ENCODE results near the gene COL5A1. TPM values are rescaled to one million over a fixed set of nuclear protein-coding genes. Genes with fewer than 3 reads are reported as not detected.
A peak's percentile ranks its signal among the peaks of the same experiment; 100 is the strongest.
"Not testable (repeated sequence)": the region's sequence is repeated elsewhere in the genome, so short reads cannot be mapped to it uniquely, and the experiment has no call there.

COL5A1 gene
- total RNA-seq, 6 donors from 2014 or later: 7.5 to 75.4 (median 27.4) TPM

GRCh38 chr9:134666831-134667230, 25.2 kb downstream of the COL5A1 start:
- TF ChIP-seq POLR2AphosphoS5 (IDR thresholded peaks at IDR 0.05) (no peak), EP300 (IDR thresholded peaks at IDR 0.05) (no peak), POLR2A (IDR thresholded peaks at IDR 0.05) (no peak), CTCF (IDR thresholded peaks at IDR 0.05) (no peak)
- WGBS, 2 donors: 59 to 67% methylated on average over 7 of the region's 7 CpGs
- ATAC-seq (ENCODE audit: low FRiP score in 2 of 2) (no peak), DNase-seq (no peak)
- H3K27me3 ChIP-seq: no peaks in the 10 kb centered on the region
- H3K36me3 ChIP-seq: no peaks in the 10 kb centered on the region
- no peaks in the 10 kb centered on the region for H3K9me3 ChIP-seq
- H3K4me3 ChIP-seq: no peak overlapping the region
- H3K27ac ChIP-seq: no peak overlapping the region
- H3K4me1 ChIP-seq: peaks cover 0 to 16% (median 6%) of the 10 kb centered on the region in 4 donors

DNA sequence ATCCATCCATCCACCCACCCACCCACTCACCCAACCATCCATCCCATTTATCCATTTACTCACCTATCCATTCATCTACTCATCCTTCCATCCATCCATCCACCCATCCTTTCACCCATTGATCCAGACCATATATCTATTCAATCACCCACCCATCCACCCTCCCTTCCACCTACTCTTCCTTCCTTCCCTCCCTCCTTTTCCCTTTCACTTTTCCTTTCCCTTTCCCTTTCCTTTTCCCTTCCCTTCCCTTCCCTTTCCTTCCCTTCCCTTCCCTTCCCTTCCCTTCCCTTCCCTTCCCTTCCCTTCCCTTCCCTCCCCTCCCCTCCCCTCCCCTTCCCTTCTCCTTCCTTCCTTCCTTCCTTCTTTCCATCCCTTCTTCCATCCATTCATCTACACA, 27.4 kb downstream of the COL5A1 start:
- not testable (repeated sequence) for H3K4me1 ChIP-seq; H3K27ac ChIP-seq; H3K36me3 ChIP-seq; H3K27me3 ChIP-seq; H3K9me3 ChIP-seq; DNase-seq; H3K4me3 ChIP-seq; ATAC-seq (ENCODE audit: low FRiP score in 2 of 2)

DNA sequence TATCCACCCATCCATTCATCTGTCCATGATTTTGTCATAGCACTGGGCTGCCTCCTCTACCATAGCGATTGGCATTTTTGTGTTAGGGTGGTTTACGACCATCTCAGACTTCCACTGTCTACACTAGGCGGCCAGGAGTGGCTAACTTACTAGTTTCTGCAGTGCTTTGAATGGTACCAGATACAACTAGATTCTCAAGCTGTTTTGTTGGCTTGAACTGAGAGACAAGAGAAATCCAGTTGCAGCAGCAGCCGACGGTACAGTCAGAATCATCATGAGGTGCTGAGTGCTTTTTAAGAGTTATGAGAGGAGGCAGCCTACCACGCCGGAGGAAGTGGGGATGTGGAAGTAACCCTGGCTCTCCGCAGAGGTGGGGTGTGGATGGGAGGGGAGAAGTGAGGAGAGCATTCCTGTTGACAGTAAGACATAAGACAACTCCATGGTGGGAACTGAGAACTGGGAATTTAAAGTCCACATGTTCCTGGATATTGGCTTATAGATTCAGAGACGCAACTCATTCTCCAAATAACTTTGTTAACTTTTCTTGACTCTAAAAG, 27.9 kb downstream of the COL5A1 start:
- 72 to 73% methylated on average over 9 of the region's 9 CpGs for WGBS, 2 donors
- no peak overlapping the region for H3K27ac ChIP-seq
- no peaks in the 10 kb centered on the region for H3K27me3 ChIP-seq
- ATAC-seq (ENCODE audit: low FRiP score in 2 of 2) (no peak), DNase-seq (no peak)
- no peak for TF ChIP-seq EP300 (IDR thresholded peaks at IDR 0.05)
- TF ChIP-seq POLR2AphosphoS5 (IDR thresholded peaks at IDR 0.05): no peak
- TF ChIP-seq CTCF (IDR thresholded peaks at IDR 0.05): no peak
- TF ChIP-seq POLR2A (IDR thresholded peaks at IDR 0.05): no peak
- H3K4me3 ChIP-seq: no peak overlapping the region
- no peaks in the 10 kb centered on the region for H3K36me3 ChIP-seq
- H3K9me3 ChIP-seq: no peaks in the 10 kb centered on the region
- H3K4me1 ChIP-seq: peaks cover 0 to 9% (median 6%) of the 10 kb centered on the region in 4 donors

- H3K9me3 ChIP-seq: no peaks in the 10 kb centered on the region
- H3K27ac ChIP-seq: no peak overlapping the region
- no peaks in the 10 kb centered on the region for H3K36me3 ChIP-seq
- H3K4me1 ChIP-seq: peaks cover 0 to 9% (median 6%) of the 10 kb centered on the region in 4 donors
- no peaks in the 10 kb centered on the region for H3K27me3 ChIP-seq
- ATAC-seq (ENCODE audit: low FRiP score in 2 of 2): peak in 1 of 2 donors; percentile 69
- H3K4me3 ChIP-seq: no peak overlapping the region
- 55 to 63% methylated on average over 6 of the region's 6 CpGs for WGBS, 2 donors
- no peak for TF ChIP-seq CTCF (IDR thresholded peaks at IDR 0.05)
- no peak for TF ChIP-seq EP300 (IDR thresholded peaks at IDR 0.05)
- no peak for TF ChIP-seq POLR2A (IDR thresholded peaks at IDR 0.05)
- no peak for TF ChIP-seq POLR2AphosphoS5 (IDR thresholded peaks at IDR 0.05)
- no peak for DNase-seq
These were observed 28.5 kb downstream of the COL5A1 start for GRCh38 chr9:134670042-134670525.

DNA sequence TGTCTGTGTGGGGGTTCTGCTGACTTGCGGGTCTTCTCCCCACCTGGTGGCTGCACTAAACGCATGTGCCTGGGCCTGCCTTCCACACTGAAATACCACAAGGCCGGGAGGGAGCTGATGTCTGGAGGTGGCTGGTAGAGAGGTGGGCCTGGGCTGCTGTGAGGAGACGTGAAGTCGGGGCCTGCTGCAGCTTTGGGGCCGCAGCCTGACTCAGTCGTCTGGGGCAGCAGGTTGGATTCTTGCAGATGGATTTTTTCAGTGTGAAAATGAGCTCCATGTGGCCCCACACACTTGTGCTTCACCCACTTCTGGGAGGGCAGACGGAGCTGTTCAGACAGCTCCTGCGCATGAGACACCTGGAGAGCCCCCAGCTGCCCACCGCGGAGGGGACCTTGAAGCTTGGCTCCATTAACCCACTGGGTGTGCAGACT, 29.3 kb downstream of the COL5A1 start:
- no peaks in the 10 kb centered on the region for H3K27me3 ChIP-seq
- H3K36me3 ChIP-seq: no peaks in the 10 kb centered on the region
- WGBS, 2 donors: 86 to 92% methylated on average over 9 to 11 of the region's 11 CpGs
- no peaks in the 10 kb centered on the region for H3K9me3 ChIP-seq
- ATAC-seq (ENCODE audit: low FRiP score in 2 of 2) (peak in 1 of 2 donors; percentile 30), DNase-seq (no peak)
- H3K27ac ChIP-seq: no peak overlapping the region
- no peak overlapping the region for H3K4me3 ChIP-seq
- TF ChIP-seq POLR2AphosphoS5 (IDR thresholded peaks at IDR 0.05): no peak
- no peak for TF ChIP-seq CTCF (IDR thresholded peaks at IDR 0.05)
- no peak for TF ChIP-seq POLR2A (IDR thresholded peaks at IDR 0.05)
- no peak for TF ChIP-seq EP300 (IDR thresholded peaks at IDR 0.05)
- H3K4me1 ChIP-seq: peaks cover 0 to 9% (median 6%) of the 10 kb centered on the region in 4 donors

Data from upper lobe of left lung (tissue), 6 donors.